NCI-H1048 (cell line): ENCODE results near the gene ACOT12.

ENCODE experiments used
- DNase-seq: peaks from one replicate; lab custom pipeline; 2025; lab: John Stamatoyannopoulos, UW

ACOT12 gene

DNA sequence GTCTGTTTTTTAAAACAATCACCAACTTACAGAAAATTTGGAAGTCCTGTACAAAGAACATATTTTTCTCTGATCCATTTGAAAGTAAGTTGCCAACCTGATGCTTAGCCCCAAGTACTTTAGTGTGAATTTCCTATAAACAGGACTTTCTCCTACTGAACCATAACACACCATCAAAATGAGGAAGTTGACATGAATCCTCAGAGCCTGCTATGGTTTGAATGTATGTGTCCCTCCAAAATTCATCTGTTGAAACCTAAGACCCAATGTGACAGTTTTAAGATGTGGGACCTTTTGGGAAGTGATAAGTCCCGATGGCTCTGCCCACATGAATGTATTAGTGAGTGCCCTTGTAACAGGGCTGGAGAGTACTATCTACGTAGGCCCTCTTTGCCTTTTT, 6.4 kb upstream of the ACOT12 start:
- no peak for DNase-seq

DNA sequence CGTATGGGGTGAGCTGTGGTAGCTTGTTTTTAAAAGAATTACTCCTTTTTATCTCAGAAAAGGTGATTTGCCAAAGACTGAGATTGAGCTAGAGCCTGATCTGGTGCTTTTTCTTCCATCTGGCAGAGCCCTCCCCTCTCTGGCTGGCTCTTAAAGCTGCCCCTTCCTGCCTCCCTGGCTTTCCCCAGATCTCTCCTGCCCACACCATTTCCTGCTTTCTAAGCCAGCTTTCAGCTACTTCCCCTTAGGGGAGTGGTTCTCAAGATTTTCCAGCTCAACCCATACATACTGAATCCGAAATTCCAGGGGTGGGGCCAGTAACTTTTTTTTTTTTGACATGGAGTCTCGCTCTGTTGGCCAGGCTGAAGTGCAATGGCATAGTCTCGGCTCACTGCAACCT, 4.8 kb upstream of the ACOT12 start:
- no peak for DNase-seq

DNA sequence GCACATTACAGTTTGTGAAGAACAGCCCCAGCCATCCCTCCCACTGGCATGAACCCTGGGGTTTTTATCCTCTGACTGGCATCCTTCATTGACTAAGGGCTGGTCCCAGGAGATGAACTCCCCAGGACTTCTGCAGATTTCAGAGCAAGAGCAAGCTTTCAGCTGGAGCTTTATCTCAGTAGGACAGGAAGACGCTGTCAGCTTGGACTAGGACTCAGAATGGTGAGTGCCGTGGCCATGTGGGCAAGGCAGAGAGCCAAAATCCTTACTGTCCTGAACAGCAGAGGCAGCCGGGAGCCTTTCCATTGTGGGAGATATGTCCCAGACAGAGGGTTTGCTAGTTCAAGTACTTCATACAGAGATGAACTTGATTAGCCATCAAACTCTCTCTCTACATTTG, 3.2 kb upstream of the ACOT12 start:
- DNase-seq: no peak

DNA sequence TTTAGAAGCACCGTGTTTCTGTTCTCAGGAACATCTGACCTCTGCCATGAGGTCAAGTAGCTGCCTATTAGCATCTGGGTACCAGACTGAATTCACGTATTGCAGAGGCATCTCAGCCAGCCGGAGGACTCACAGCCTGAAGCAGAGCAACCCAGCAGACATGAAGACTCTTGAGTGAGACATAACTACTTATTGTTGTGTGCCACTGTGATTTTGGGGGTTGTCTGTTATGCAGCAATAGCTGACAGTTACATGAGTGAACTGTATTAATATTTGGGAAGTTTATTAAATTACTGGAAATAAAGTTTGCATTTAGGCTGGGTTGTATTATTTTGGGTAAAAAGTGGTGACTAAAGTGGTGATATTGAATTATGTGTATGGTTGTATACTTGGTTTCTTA, 1.3 kb upstream of the ACOT12 start:
- no peak for DNase-seq

DNA sequence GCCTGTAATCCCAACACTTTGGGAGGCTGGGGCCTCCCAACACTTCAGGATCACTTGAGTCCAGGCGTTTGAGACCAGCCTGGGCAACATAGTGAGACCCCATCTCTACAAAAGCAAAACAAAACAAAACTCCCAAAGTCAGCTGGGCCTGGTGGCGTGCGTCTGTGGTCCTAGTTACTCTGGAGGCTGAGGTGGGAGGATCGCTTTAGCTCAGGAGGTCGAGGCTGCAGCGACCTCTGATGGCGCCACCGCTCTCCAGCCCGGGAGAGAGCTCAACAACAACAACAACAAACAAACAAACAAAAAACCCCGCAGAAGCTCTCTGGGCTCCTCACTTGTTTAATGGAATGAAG, 528 bp downstream of the ACOT12 start:
- no peak for DNase-seq

DNA sequence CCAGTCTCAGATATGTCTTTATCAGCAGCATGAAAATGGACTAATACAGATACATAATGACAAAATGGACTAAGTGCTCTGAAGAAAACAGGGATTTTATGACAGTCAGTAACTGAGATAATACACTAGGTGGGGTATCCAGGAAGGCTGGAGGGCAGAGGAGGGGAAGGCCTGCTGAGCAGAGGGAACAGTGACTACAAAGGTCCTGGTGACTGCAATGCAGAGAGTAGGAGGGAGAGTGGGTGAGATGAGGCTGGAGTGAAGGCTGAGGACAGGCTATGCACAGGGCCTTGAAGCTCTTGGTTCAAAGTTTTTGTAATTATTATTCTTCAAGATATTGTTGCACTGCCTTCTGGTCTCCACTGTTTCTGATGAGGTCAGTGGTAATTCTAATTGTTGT, 4.9 kb downstream of the ACOT12 start:
- no peak for DNase-seq

DNA sequence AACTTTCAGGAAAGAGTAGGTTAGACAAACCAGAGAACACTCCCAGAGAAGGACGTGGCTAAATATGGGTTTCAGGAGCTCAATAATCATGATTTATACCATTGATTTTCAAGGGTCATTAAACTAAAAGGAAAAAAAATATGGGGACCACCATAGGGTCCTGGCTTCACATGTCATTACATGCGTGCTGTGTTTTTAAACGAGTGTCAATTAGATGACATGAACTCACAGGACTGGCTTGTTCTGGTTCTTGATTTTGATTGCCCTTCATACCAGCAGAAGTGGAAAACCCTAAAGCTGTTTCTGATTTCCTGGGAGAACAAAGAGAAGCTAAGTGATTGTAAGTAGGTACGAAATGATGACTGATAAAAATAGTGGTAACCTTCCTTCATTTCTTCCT, 5.8 kb downstream of the ACOT12 start:
- DNase-seq: no peak

DNA sequence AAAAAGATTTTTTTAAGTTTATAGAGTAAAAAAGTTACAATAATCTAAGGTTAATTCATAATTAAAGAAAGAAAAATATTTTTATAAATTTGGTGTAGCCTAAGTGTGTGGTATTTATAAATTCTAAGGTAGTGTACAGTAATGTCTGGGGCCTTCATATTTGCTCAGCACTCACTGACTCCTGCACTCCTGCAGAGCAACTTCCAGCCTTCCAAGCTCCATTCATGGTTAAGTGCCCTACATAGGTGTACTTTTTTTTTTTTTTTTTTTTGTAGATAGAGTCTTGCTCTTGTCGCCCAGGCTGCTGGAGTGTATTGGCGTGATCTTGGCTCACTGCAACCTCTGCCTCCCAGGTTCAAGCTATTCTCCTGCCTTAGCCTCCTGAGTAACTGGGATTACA, 10.1 kb downstream of the ACOT12 start:
- no peak for DNase-seq

DNA sequence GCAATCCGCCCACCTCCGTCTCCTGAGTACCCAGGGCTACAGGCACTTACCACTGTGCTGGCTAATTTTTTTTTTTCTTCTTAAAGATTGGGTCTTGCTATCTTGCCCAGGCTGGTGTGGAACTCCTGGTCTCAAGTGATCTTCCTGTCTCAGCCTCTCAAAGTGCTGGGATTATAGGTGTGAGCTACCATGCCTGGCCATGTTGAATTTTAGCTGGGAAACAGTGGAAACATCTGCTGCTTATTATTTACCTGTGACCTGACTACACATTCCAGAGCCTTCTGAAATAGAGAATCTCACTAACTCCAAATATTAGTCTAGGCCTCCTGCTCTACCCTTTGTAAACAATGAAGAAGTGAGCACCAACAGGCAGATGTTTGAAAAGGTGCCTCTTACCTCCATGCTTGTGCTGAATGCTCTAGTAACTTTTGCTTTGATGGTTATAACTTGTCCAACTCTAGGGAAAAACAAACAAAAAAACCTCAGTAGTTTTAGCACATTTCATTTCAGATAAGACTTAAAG, 22.5 kb downstream of the ACOT12 start:
- DNase-seq: no peak

DNA sequence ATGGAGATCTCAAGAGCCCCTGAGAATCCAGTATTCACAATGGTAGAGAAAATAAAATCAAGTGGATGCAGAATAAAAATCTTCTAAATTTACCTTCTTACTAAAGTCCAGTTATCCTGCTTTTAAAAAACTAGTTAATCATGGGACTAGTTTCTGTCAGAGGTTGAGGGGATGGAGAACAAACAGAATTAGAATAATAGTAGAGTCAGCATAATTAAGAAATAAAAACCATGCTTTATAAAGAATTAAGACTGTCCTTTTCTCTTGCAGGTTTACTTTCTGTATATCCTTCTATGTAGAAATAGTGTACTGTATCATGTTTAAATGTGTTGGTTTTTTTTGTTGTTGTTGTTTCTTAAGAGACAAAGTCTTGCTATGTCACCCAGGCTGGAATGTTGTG, 23.0 kb downstream of the ACOT12 start:
- DNase-seq: no peak

DNA sequence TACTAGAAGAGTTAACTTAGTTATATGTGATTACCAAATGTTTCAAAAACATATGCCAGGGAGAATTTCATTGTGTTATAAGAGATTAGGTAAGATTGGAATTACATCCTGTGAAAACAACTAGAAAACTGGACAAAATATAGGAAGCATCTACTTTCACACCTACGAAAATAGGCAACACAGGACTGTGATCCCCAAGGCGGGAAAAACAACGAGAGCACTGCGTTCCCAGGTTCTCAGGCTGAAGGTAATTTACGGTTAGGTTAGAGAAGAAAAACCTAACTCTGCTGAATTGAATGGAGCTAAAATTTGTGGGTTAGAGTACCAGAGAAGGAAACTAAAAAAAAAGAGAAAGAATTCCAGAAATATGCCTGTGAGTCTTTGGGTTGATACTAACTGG, 28.4 kb downstream of the ACOT12 start:
- DNase-seq: no peak

DNA sequence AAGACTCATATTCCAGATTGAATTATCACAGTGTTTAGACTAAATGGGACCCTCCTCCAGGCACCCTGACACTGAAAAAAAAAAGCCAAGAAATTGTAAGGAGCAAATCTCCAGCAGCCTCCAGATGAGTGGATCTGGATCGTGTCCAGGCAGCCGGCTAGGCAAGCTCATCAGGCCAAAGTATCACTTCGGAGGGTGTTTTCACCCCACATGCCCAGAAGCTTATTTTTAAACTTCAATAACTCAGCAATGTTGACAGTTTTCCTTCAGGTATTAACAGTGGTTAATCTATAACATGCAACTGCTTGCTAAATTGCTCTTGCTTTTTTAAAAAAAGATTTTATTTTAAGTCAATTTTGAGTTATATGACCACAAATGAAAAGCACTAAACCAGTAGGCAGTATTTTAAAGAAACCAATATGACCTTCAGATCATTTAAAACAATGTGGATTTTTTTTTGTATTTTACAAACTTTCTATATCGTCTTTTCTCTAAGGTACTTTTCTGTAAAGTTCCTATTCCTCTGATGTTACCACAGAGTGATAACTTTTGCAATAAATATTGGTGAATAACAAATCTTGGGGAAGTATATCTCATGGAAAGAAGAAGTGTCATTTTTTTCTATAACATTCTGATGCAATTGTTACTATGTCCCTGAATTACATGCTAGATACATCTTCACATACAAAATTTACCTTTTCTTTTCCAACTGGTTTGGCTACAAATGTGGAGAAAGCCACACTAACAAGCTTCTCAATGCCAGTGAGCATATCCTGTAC, 30.7 kb downstream of the ACOT12 start:
- DNase-seq: no peak

DNA sequence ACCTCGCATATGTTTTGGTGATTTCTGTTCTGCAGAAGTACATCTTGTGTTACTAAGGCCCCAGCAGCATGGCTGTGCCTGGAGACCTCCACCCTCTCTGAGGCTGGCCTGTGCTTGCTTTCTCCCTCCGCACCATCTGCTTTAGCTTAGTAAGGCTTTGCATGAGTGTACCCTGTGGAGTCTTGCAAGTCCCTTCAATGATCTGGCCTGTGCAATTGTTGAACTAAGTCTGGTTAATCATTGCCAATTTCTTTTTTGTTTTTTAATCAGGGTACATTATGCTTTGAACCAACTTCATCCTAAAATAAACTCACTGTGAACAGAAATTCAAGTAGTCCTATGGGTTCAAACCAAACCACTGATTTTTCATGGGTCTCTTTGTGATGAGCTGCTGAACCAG, 32.3 kb downstream of the ACOT12 start:
- no peak for DNase-seq

DNA sequence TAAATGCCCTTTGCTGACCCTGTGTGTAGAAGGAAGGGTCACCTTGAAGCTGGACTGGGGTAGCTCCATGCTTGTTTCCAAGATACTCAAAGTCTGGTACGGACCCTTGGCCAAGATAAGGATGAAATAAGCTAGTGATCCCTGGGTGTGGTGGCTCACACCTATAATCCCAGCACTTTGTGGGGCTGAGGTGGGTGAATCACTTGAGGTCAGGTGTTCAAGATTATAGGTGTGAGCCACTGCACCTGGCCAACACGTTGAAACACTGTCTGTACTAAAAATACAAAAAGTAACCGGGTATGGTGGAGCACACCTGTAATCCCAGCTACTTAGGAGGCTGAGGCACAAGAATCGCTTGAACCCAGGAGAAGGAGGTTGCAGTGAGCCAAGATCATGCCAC, 33.3 kb downstream of the ACOT12 start:
- DNase-seq: no peak

DNA sequence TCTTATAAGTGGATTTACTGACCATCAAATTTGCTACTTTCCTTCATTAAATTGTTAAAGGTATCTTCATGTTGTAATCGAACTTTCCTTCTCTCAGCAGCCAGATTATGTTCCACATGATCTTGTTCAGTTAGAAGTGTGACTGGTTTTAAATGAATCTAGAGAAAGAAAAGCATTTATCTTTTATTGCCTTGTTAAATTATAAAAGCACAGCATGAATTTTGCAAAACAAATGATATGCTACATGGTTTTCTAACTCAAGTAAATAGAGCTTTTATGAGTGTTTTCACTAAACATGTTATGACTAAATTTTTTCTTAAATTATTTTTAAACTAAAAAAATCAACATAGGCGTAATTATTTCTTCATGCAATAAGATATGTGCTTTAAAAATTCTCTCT, 34.1 kb downstream of the ACOT12 start:
- no peak for DNase-seq

DNA sequence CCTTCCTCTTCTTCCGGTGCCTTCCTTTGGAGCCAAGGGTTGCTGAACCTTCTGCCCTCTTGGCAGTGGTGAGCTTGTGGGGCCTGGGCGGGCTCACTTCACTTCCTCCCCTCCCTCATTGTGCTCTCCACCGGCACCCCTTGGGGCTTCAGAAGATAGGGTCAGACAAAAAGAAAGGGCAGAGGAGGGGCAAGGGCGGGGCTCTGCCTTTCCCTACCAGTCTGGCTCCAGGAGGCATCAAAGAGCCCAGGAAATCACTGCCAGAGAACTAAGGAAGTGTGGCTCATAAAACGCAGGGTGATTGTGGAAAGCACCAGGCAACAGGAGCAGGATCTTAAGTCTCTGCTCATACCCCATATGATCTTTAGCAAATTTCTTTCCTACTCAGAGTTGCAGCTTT, 34.8 kb downstream of the ACOT12 start:
- no peak for DNase-seq

DNA sequence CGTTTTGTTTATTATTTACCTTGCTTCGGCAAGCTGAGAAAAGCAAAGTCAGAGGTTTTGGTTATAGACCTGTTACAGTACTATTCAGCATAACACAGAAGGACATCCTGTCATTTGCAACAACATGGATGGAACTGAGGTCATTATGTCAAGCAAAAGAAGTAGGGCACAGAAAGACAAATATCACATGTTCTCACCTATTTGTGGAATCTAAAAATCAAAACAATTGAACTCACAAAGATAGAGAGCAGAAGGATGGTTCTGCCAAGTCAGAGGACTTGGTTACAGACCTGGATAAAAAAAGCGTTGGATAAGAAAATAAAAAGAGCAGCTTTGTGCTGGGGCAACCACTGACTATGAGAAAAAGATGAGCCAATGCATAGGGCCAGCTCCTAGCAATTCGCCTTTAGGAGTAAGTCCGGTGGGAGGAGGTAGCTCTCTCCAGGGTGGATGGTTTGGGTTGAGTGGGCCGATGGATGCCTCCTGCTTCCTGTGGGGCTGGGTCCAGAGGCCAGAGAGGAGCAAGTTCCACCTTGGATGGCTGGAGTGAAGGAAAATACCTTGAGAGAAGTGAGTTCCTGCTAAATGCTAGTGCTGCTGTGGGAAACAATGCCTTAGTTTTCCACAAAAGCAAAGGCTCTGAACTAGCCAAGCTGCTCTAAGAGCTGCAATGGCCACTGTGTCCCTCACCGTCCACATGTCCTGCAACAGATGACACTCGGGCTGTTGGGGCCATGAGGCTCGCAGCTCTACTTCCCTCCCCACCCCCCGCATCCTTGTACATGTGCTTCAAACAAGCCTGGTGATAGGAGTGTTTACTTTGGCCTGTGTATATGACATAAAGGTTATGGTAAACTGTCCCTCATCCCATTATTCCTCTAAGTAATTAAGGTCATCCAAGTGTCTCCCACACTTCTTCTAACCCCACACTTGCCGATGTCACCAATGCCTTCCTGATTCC, 38.4 kb downstream of the ACOT12 start:
- no peak for DNase-seq

DNA sequence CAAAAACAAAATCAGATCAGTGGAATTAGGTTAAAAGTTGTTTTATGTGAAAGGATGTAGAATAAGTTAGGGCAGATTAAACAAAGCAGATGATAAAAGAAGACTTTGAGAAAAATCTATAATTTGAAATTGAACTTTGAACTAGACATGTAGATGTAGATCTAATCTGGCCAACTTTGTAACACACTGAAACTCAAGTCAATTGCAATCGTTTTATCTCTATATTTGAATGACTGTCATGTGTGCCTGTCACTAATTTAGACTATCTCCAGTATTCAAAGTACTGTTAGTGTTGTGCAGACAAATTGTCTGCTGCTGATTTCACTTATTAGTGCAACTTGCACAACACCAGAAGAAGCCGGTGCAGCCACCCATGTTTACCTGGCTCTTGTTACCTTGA, 39.8 kb downstream of the ACOT12 start:
- DNase-seq: no peak

DNA sequence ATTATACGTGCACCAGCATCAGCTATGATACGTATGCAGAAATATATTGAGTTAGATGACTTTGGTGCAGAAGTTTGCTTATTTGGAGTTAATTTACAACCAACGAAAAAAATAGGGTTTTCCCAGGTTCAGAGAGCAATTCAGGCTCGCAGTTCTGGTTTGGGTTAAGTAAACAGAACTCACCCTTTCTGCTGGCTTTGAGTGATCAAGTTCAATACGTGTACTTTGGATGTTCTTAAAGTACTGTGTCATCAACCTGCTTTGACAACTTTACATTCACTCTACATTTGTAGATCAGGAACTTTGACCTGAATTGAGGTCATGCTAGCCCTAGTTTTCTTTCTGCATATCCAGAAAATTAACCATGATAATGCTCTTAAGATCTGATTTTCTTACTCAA, 40.7 kb downstream of the ACOT12 start:
- DNase-seq: no peak

DNA sequence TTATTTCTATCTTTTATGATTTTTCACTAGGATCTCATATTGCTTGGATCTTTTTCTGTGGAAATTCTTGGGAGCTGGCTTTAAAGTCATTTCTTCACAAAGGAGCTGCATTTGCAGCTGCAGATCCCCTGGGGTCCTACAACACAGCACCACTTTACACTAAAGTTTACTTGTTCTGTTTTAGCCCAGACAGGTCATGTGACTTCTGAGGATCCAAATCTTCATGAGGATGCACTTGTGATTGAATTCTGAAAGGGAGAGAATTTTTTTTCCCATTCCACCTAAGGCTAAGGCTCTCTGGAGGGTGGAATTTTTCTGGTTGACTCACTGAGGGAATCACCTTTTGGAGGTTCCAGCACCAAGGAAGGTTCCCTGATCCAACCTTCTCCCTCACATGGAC, 43.4 kb downstream of the ACOT12 start:
- no peak for DNase-seq

DNA sequence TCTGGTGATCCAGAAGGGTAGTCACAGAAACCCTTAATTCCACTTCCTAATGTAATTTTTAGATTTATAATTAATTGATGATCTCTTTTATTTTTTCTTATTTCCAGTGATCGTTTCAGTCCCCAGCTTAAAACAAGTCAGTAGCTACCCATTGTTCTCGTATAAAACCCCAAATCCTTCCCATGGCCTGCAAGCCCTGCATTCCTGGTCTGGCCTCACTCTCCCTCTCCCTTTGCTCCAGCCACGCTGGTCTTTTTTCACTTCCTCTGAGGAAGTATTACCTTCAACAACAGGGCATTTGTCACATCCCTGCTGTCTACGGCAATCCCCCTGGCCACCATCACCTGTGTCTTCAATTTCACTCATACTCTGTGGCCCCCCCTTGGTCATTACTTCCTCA, 44.8 kb downstream of the ACOT12 start:
- DNase-seq: no peak

DNA sequence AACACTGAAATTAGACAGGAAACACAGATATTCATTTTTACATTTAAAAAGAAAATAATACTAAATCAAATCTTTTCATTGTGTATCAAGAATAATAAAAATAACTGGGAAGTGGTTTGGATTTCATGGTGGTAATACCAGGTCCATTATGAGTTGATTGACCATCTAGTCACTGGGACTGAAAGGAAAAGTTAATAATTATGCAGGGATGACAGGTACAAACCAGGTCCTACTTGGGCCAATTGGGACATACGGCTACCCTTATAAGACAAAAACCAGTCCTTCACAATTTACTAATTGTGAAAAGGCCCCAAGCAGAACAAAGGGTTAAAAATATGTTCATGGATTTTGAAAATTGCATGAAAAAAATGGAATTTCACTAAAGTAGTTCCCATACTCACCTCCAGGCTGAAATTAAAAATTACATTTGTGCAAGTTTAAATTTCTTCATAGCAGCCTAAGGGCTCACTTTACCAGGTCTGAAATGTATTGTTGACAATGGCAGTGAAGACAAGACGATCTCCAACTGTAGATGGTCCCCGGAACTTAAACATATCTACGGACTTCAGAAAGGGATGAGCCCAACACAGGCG, 48.4 kb downstream of the ACOT12 start:
- no peak for DNase-seq

DNA sequence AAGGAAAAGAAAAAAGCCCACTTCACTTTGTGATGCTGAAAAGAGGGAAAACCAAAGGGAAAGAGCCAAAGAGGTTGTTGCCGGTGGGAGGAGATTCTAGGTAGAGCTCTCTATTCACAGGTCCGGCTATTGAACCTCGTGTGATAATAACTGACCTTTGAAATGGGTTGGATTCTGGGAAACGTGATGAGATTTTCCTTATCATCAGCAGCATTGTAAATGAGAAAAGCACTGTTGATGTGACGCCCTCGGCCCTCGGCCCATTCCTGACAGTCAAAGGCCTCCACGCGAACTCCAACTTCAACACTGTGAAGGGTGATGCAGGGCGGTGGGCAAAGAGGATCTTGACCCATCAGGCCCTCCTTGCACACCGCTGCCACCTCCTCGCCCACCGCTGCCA, 49.2 kb downstream of the ACOT12 start:
- DNase-seq: no peak
